ENCODE measurements around the gene CCDC88C.

DNA sequence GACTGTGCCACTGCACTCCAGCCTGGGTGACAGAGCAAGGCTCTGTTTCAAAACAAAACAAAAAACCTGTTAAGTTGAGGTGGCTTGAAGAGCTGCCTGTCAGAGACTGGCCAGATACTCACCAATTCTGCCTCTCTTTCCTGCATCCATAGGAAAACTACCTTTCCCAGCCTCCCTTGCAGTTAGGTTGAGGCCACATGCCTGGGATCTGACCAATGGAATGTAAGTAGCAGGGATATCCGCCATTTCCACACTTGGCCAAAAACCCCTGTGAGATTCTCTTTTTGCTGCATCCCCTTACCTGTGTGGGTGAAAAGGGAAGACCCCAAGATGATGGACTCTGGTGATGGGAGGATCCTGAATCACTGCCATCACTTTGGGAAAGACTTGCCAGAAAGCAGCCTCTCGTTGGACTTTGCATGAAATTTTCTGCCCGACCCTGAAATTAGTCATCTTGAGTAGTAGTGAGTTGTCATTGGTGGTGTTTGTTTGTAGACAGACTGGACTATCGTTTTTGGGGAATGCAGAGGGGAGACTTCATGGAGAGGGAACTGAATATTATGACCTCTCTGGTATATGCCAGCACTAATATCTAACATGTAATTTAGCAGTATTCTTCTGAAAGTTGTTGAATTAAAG is 187.1 kb downstream of the CCDC88C start:
- TF ChIP-seq POLR2A (IDR thresholded peaks at IDR 0.05; ENCODE audit: low read depth, low read length) (no peak), FOS (IDR thresholded peaks at IDR 0.05; ENCODE audit: borderline replicate concordance, insufficient read depth, low read length) (no peak), JUN (IDR thresholded peaks at IDR 0.05; ENCODE audit: borderline replicate concordance, insufficient read depth, insufficient read length, low read depth) (no peak), POLR2AphosphoS5 (IDR thresholded peaks at IDR 0.05; ENCODE audit: insufficient read depth, low read depth, low read length) (no peak), EZH2 (IDR thresholded peaks at IDR 0.05; ENCODE audit: borderline replicate concordance, low read depth, low read length, severe bottlenecking) (no peak), MYC (IDR thresholded peaks at IDR 0.05; ENCODE audit: low read depth, low read length) (no peak)
- TF ChIP-seq, protein P1, sequence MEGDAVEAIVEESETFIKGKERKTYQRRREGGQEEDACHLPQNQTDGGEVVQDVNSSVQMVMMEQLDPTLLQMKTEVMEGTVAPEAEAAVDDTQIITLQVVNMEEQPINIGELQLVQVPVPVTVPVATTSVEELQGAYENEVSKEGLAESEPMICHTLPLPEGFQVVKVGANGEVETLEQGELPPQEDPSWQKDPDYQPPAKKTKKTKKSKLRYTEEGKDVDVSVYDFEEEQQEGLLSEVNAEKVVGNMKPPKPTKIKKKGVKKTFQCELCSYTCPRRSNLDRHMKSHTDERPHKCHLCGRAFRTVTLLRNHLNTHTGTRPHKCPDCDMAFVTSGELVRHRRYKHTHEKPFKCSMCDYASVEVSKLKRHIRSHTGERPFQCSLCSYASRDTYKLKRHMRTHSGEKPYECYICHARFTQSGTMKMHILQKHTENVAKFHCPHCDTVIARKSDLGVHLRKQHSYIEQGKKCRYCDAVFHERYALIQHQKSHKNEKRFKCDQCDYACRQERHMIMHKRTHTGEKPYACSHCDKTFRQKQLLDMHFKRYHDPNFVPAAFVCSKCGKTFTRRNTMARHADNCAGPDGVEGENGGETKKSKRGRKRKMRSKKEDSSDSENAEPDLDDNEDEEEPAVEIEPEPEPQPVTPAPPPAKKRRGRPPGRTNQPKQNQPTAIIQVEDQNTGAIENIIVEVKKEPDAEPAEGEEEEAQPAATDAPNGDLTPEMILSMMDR (IDR thresholded peaks at IDR 0.05; ENCODE audit: extremely low read depth in 1 of 2, insufficient read depth in 1 of 2, low read depth in 1 of 2, low read length in 2 of 2), result no peak
- TF ChIP-seq, protein P2, sequence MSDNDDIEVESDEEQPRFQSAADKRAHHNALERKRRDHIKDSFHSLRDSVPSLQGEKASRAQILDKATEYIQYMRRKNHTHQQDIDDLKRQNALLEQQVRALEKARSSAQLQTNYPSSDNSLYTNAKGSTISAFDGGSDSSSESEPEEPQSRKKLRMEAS (IDR thresholded peaks at IDR 0.05; ENCODE audit: insufficient read depth, insufficient read length), result no peak

All from endothelial cell of umbilical vein (primary cell).